ENCODE measurements around the gene POLR1H. TPM values are rescaled to one million over a fixed set of nuclear protein-coding genes. Genes with fewer than 3 reads are reported as not detected.

The POLR1H gene
- total RNA-seq, 1 experiment from 2014 or later, result 33.3 TPM

DNA sequence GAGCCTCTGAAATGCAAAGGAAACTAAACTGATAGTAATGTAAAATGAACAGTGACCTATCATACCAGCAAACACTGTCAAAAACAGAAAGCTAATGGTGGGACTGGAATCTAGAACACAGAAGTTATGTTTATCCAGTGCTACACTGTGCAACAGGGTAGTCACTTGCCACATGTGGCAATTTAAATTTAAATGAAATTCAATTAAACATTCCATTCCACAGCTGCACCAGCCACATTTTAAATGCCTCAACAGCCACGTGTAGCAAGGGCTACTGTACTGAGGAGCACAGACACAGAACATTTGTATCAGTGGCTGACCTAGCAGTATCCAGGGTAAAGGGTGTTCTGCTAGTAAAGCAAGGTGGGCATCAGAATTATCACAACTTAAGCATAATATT, 5.6 kb upstream of the POLR1H start:
- H3F3A ChIP-seq (ENCODE audit: insufficient read depth, low read depth), result peaks cover 4% of the 10 kb centered on the region; the same call in 1 of the 2 replicates
- peaks cover 15% of the 10 kb centered on the region for H3K79me2 ChIP-seq (ENCODE audit: low read depth)
- H3K36me3 ChIP-seq (ENCODE audit: low read depth), result peaks cover 9% of the 10 kb centered on the region; the same call in 1 of the 2 replicates
- peaks cover 9% of the 10 kb centered on the region for H3K4me1 ChIP-seq (replicated peaks; ENCODE audit: insufficient read depth)
- no peak overlapping the region for H3K4me2 ChIP-seq
- no peak for TF ChIP-seq EZH2 (IDR thresholded peaks at IDR 0.05; ENCODE audit: low read depth)
- TF ChIP-seq CTCF (conservative IDR thresholded peaks at IDR 0.05), result no peak
- BruUV-seq (replicated peaks), result no TSS peak
- ChIA-PET CTCF (no interaction called here), POLR2A (ENCODE audit: unreplicated experiment) (no interaction called here)
- H2AFZ ChIP-seq, result no peak overlapping the region
- no peak overlapping the region for H3K4me3 ChIP-seq
- no peak for DNase-seq
- no peaks in the 10 kb centered on the region for H3K27me3 ChIP-seq (ENCODE audit: insufficient read depth, low read depth)
- intact Hi-C loops (cut with micrococcal nuclease; ENCODE audit: unreplicated experiment), result no loop called here
- H3K27ac ChIP-seq, result no peak overlapping the region
- no peaks in the 10 kb centered on the region for H3K9me3 ChIP-seq (ENCODE audit: insufficient read depth, low read depth)
- H4K20me1 ChIP-seq (ENCODE audit: insufficient read depth), result no peaks in the 10 kb centered on the region
- no peaks in the 10 kb centered on the region for H3K9me2 ChIP-seq (ENCODE audit: insufficient read depth)

DNA sequence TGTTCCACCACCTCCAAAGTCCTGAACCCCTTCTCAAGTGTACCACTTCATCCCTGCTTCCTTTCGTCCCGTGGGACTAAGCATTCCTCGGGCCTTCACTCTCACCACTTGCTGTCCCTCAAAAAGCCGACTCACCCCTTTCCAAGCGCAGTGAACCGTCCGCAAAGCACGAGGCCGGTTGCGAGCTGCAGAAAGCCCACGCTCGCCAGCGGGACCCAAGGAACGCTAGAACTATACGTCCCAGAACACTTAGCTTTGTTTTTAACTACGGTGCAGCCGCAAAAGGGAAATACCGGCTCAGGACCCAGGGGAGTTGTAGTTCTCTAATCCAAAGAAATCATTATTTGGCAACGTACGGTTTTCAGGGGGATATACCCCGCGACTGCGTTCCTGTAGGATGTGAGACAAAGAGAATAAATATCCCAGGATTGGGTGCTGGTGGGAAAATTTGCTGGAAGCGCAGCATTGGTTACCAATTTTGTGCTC, 416 bp upstream of the POLR1H start:
- DNase-seq, result no peak
- Histone ChIP-seq H3F3A (ENCODE audit: insufficient read depth, low read depth) (no peaks in the 10 kb centered on the region; the same call in 1 of the 2 replicates), H3K4me1 (replicated peaks; ENCODE audit: insufficient read depth) (peaks cover 18% of the 10 kb centered on the region), H3K4me3 (peak overlapping the region; percentile 95), H3K79me2 (ENCODE audit: low read depth) (peaks cover 34% of the 10 kb centered on the region), H3K9me2 (ENCODE audit: insufficient read depth) (no peaks in the 10 kb centered on the region), H4K20me1 (ENCODE audit: insufficient read depth) (no peaks in the 10 kb centered on the region), H3K9me3 (ENCODE audit: insufficient read depth, low read depth) (no peaks in the 10 kb centered on the region), H2AFZ (peak overlapping the region; percentile 99), H3K4me2 (peak overlapping the region; percentile 79), H3K27me3 (ENCODE audit: insufficient read depth, low read depth) (no peaks in the 10 kb centered on the region), H3K36me3 (ENCODE audit: low read depth) (no peaks in the 10 kb centered on the region), H3K27ac (peak overlapping the region; percentile 34; the same call in 1 of the 2 replicates)
- POLR2A ChIA-PET (ENCODE audit: unreplicated experiment), result interaction anchor here (0.5 to 0.7 kb wide), 3 partner anchors 41 to 1087 kb away, joined by 5 to 6 read pairs (median 5); no protein-coding TSS in a partner anchor
- intact Hi-C loops (cut with micrococcal nuclease; ENCODE audit: unreplicated experiment), result loop anchor here (1.0 to 5.0 kb wide), 2 partner anchors 43 to 267 kb away; partner anchors contain the start of gene TRIM39
- BruUV-seq (replicated peaks), result TSS peak; percentile 95
- CTCF ChIA-PET, result interaction anchor here (0.9 to 1.1 kb wide), 2 partner anchors 41 to 71 kb away, joined by 3 to 4 read pairs; no protein-coding TSS in a partner anchor
- no peak for TF ChIP-seq EZH2 (IDR thresholded peaks at IDR 0.05; ENCODE audit: low read depth)
- TF ChIP-seq CTCF (conservative IDR thresholded peaks at IDR 0.05), result no peak

DNA sequence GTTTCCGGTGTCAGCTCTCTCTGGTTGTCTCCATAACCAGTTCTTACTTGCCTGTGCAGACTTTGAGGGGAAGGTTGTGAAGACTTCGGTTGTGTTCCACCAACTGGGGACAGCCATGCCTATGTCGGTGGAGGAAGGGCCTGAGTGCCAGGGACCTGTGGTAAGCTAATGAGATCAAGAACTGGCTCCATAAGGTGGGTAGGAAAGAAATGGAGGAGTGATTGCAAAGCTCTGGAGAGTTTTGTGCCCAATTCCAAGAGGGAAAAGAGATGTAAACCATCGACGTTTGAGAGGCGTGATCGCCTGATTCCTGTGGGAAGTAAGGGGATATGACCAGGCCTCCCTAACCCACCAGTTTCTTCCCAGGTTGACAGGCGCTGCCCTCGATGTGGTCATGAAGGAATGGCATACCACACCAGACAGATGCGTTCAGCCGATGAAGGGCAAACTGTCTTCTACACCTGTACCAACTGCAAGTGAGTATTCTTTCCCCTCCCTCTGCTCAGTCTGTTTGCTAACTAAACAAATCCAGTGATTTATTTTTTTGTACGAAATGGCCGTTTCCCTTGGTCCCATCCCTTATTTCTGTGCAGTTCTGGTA, 893 bp downstream of the POLR1H start:
- CTCF ChIA-PET, result interaction anchor here (0.7 to 0.8 kb wide), 2 partner anchors 408 to 414 kb away, joined by 3 read pairs; no protein-coding TSS in a partner anchor
- Histone ChIP-seq H3K79me2 (ENCODE audit: low read depth) (peaks cover 34% of the 10 kb centered on the region), H3K9me3 (ENCODE audit: insufficient read depth, low read depth) (no peaks in the 10 kb centered on the region), H2AFZ (peak overlapping the region; percentile 99), H3K36me3 (ENCODE audit: low read depth) (no peaks in the 10 kb centered on the region), H3K9me2 (ENCODE audit: insufficient read depth) (no peaks in the 10 kb centered on the region), H4K20me1 (ENCODE audit: insufficient read depth) (no peaks in the 10 kb centered on the region), H3K27ac (no peak overlapping the region), H3K4me3 (peak overlapping the region; percentile 95), H3K4me1 (replicated peaks; ENCODE audit: insufficient read depth) (peaks cover 25% of the 10 kb centered on the region), H3K27me3 (ENCODE audit: insufficient read depth, low read depth) (no peaks in the 10 kb centered on the region), H3F3A (ENCODE audit: insufficient read depth, low read depth) (peaks cover 8% of the 10 kb centered on the region), H3K4me2 (peak overlapping the region; percentile 79)
- no TSS peak for BruUV-seq (replicated peaks)
- TF ChIP-seq EZH2 (IDR thresholded peaks at IDR 0.05; ENCODE audit: low read depth) (no peak), CTCF (conservative IDR thresholded peaks at IDR 0.05) (no peak)
- POLR2A ChIA-PET (ENCODE audit: unreplicated experiment), result no interaction called here
- intact Hi-C loops (cut with micrococcal nuclease; ENCODE audit: unreplicated experiment), result loop anchor here (1.0 to 5.0 kb wide), 2 partner anchors 41 to 265 kb away; partner anchors contain the start of gene TRIM39
- no peak for DNase-seq

Measured in PC-9 (cell line).